Aorta (tissue), 5 donors: ENCODE measurements around the gene SLU7. TPM values are rescaled to one million over a fixed set of nuclear protein-coding genes. Genes with fewer than 3 reads are reported as not detected.

Experiments used
- ATAC-seq: fragments of 200-7000 bp; cut with Tn5 transposase; one replicate; pipeline ENCODE4 v1.9.1; 2022; ENCODE audit warnings: moderate library complexity; ENCODE audit not compliant: low FRiP score
- DNase-seq, 2 donors: peaks; one replicate each; pipeline ENCODE4 v3.0.0-alpha.2; 2020
- H3K27ac ChIP-seq, 2 donors: one replicate each; pipeline ENCODE4 v1.5.1; 2013; ENCODE audit warnings: low read length in 2 of 2, mild to moderate bottlenecking in 2 of 2, moderate library complexity in 2 of 2, control low read depth in 1 of 2, inconsistent platforms in 1 of 2, low read depth in 1 of 2
- H3K27me3 ChIP-seq, 2 donors: one replicate each; pipeline ENCODE4 v1.6.1; 2013; ENCODE audit warnings: control low read depth in 1 of 2, low read length in 1 of 2, mild to moderate bottlenecking in 1 of 2, moderate library complexity in 1 of 2; ENCODE audit not compliant: insufficient read depth in 2 of 2, control insufficient read depth in 1 of 2
- H3K36me3 ChIP-seq, 2 donors: one replicate each; pipeline ENCODE4 v1.6.1; 2013; ENCODE audit warnings: control low read depth in 1 of 2, low read length in 1 of 2, mild to moderate bottlenecking in 1 of 2; ENCODE audit not compliant: insufficient read depth in 2 of 2, control insufficient read depth in 1 of 2
- H3K4me1 ChIP-seq, 2 donors: one replicate each; pipeline ENCODE4 v1.6.1; 2013; ENCODE audit warnings: low read length in 2 of 2, control low read depth in 1 of 2, mild to moderate bottlenecking in 1 of 2, moderate library complexity in 1 of 2; ENCODE audit not compliant: insufficient read depth in 2 of 2, control insufficient read depth in 1 of 2
- H3K4me3 ChIP-seq, 2 donors: one replicate each; pipeline ENCODE4 v1.5.1; 2013; ENCODE audit warnings: low read length in 2 of 2, control low read depth in 1 of 2, mild to moderate bottlenecking in 1 of 2
- H3K9me3 ChIP-seq: one replicate; pipeline ENCODE4 v1.6.1; 2013; ENCODE audit warnings: mild to moderate bottlenecking, low read length; ENCODE audit not compliant: control insufficient read depth
- WGBS, 2 donors: extraction: QIAGEN DNeasy Blood & Tissue Kit; methylation state at CpG; one replicate each; pipeline ENCODE4 v1.1.7; 2013; 5-methylcytosine and 5-hydroxymethylcytosine counted together
- intact Hi-C, 2 donors: fragments of 100-400 bp; cut with DNase I; formaldehyde crosslinking; loops; one replicate each; pipeline versions ENCODE4 v1.14.2 to v1.15.0; 2022
- polyA plus RNA-seq, 2 donors: library from polyadenylated mRNA; stranded (reverse); fragments of 200-250 nt; gene quantifications; one replicate each; pipeline ENCODE4 v1.2.3, GENCODE V29; 2013
- total RNA-seq, 2 donors: library from RNA; stranded (reverse); fragmentation: NEBNext Ultra II Directional; extraction: Animal tissue kit (Norgen Biotek cat#: 25700); gene quantifications; one replicate each; pipeline ENCODE4 v1.2.1, GENCODE V29; 2021
- donor health status: healthy with polysubstance abuse.
- donor health status: Bipolar disorder and iron deficiency.
- donor health status: DM: no; HTN: no; CAD: no.
- donor health status: DM: no; HTN: no; CAD: no.
- donor health status: DM: yes; HTN: yes; CAD: no.

SLU7 gene
- total and polyA plus RNA-seq, 4 donors = 36.3 to 60.6 (median 53.5) TPM

DNA sequence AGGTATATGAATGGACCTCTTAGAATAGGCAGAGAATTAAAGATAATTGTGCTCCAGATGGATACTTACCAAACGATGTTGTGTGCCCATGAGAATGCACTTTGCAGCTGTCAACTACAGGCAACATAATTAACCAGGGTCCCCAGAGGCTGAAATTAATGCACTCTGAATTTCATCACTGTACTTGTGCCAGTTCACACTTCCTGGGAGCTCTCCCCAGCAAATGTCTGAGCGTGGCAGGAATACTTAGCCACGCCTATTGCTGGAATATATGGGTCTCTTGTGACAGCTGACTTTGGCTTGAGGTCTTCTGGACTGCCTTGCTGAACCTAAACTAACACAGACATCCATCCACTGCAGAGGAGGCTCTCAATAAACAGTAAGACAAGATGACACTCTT is 36.5 kb downstream of the SLU7 start:
- Histone ChIP-seq H3K9me3 (no peaks in the 10 kb centered on the region), H3K36me3 (peaks cover 0 to 2% of the 10 kb centered on the region in 2 donors), H3K27me3 (no peaks in the 10 kb centered on the region), H3K4me3 (no peak overlapping the region), H3K4me1 (no peaks in the 10 kb centered on the region), H3K27ac (no peak overlapping the region)
- ATAC-seq (no peak), DNase-seq (no peak)
- intact Hi-C loops = no loop called here
- WGBS, 2 donors = 43 to 52% methylated on average over 3 of the region's 3 CpGs

- Histone ChIP-seq H3K36me3 (no peaks in the 10 kb centered on the region), H3K27ac (no peak overlapping the region), H3K27me3 (no peaks in the 10 kb centered on the region), H3K4me3 (no peak overlapping the region), H3K4me1 (no peaks in the 10 kb centered on the region), H3K9me3 (no peaks in the 10 kb centered on the region)
- no peak for ATAC-seq
- no peak for DNase-seq
- intact Hi-C loops = no loop called here
- WGBS, 2 donors = 72 to 80% methylated on average over 2 of the region's 2 CpGs
These were observed 38.8 kb downstream of the SLU7 start for GRCh38 chr5:160380041-160380440.

- 29 to 47% methylated on average over 4 of the region's 4 CpGs for WGBS, 2 donors
- Histone ChIP-seq H3K36me3 (no peaks in the 10 kb centered on the region), H3K27me3 (no peaks in the 10 kb centered on the region), H3K27ac (no peak overlapping the region), H3K4me1 (no peaks in the 10 kb centered on the region), H3K4me3 (no peak overlapping the region), H3K9me3 (no peaks in the 10 kb centered on the region)
- intact Hi-C loops = no loop called here
- DNase-seq (no peak), ATAC-seq (peak; percentile 22)
These were observed 39.4 kb downstream of the SLU7 start for GRCh38 chr5:160379511-160379910.

DNA sequence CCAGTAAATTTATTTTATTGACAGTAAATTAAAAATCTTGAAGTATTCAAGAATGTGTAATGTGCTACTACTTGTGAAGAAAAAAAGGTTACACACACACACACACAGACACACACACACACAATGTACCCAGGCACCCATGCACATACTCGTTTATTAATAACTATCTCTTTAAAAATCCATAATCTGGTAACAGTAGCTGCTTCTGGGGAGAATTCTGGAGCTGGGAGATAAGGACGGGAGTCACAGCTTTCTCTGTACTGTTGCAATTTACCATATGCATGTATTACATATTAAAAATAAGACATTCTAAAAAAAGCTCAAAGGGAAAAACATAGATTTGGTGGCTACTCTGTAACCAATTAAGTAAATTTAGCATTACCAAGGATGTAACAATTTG is 40.6 kb downstream of the SLU7 start:
- no peaks in the 10 kb centered on the region for H3K27me3 ChIP-seq
- 76 to 82% methylated on average over 2 of the region's 2 CpGs for WGBS, 2 donors
- ATAC-seq = no peak

GRCh38 chr5:160377651-160378050 is 41.2 kb downstream of the SLU7 start:
- Histone ChIP-seq H3K9me3 (no peaks in the 10 kb centered on the region), H3K4me1 (no peaks in the 10 kb centered on the region), H3K36me3 (no peaks in the 10 kb centered on the region), H3K27me3 (no peaks in the 10 kb centered on the region), H3K27ac (no peak overlapping the region), H3K4me3 (no peak overlapping the region)
- intact Hi-C loops = no loop called here
- 80 to 83% methylated on average over 5 of the region's 5 CpGs for WGBS, 2 donors
- DNase-seq (no peak), ATAC-seq (no peak)

More for the DNA sequence above, 40.6 kb downstream of the SLU7 start:
- H3K4me3 ChIP-seq = no peak overlapping the region
- DNase-seq = no peak
- no peaks in the 10 kb centered on the region for H3K4me1 ChIP-seq
- no peaks in the 10 kb centered on the region for H3K9me3 ChIP-seq
- H3K36me3 ChIP-seq = no peaks in the 10 kb centered on the region
- intact Hi-C loops = no loop called here
- H3K27ac ChIP-seq = no peak overlapping the region

- H3K27ac ChIP-seq = no peak overlapping the region
- H3K4me1 ChIP-seq = no peaks in the 10 kb centered on the region
- no peaks in the 10 kb centered on the region for H3K36me3 ChIP-seq
- ATAC-seq (no peak), DNase-seq (no peak)
- intact Hi-C loops = no loop called here
- no peaks in the 10 kb centered on the region for H3K27me3 ChIP-seq
- no peak overlapping the region for H3K4me3 ChIP-seq
- no peaks in the 10 kb centered on the region for H3K9me3 ChIP-seq
These were observed 42.5 kb downstream of the SLU7 start for GRCh38 chr5:160376416-160376815.

GRCh38 chr5:160375701-160376100 is 43.2 kb downstream of the SLU7 start:
- 8 to 13% methylated on average over 2 of the region's 2 CpGs for WGBS, 2 donors
- ATAC-seq (no peak), DNase-seq (no peak)
- intact Hi-C loops = no loop called here
- Histone ChIP-seq H3K4me1 (no peaks in the 10 kb centered on the region), H3K27me3 (no peaks in the 10 kb centered on the region), H3K36me3 (no peaks in the 10 kb centered on the region), H3K4me3 (no peak overlapping the region), H3K9me3 (no peaks in the 10 kb centered on the region), H3K27ac (no peak overlapping the region)

DNA sequence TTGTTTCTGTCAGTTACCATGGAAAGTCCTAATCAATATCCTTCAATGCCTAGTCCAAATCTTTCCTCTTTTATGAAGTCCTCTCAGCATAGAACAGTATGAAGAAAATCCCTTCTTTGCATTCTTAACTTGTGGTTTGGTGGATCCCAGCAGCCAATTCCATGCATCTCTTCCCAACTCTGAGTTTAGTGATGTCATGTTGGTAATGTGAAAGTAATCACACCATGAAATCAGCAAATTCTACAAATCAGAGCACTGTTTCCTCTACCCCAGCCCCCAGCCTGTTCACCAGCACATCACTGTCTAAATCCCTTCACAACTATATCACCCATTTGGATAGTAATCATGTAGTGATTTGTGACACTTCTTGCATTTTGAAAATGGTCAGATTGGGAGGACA is 43.7 kb downstream of the SLU7 start:
- DNase-seq (no peak), ATAC-seq (no peak)
- H3K27ac ChIP-seq = no peak overlapping the region
- H3K27me3 ChIP-seq = no peaks in the 10 kb centered on the region
- no peaks in the 10 kb centered on the region for H3K36me3 ChIP-seq
- H3K4me1 ChIP-seq = no peaks in the 10 kb centered on the region
- H3K9me3 ChIP-seq = no peaks in the 10 kb centered on the region
- intact Hi-C loops = no loop called here
- no peak overlapping the region for H3K4me3 ChIP-seq

- ATAC-seq (no peak), DNase-seq (no peak)
- Histone ChIP-seq H3K27me3 (no peaks in the 10 kb centered on the region), H3K9me3 (no peaks in the 10 kb centered on the region), H3K36me3 (no peaks in the 10 kb centered on the region), H3K27ac (no peak overlapping the region), H3K4me1 (no peaks in the 10 kb centered on the region), H3K4me3 (no peak overlapping the region)
- intact Hi-C loops = no loop called here
These were observed 47.6 kb downstream of the SLU7 start for GRCh38 chr5:160371294-160371693.

DNA sequence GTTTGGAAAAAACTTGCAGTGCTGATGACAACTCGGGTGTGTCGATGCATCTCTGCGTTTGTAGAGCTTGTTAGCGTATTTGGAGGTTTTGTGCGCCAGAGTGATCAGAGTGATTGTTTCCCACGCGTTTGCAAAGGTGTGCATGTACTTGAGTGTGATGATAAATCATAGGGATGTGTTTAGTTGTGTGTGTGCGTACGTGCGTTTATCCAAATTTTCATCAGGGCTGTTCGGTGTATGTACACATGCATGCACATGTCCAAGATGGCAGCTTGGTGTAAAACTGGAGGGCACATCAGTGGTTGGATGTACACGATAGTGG is 48.2 kb downstream of the SLU7 start:
- no peak for DNase-seq
- H3K4me3 ChIP-seq = peak overlapping the region in 1 of 2 donors; percentile 84
- no peaks in the 10 kb centered on the region for H3K27me3 ChIP-seq
- no peaks in the 10 kb centered on the region for H3K36me3 ChIP-seq
- no peaks in the 10 kb centered on the region for H3K4me1 ChIP-seq
- ATAC-seq = no peak
- H3K27ac ChIP-seq = no peak overlapping the region
- 20 to 23% methylated on average over 12 of the region's 12 CpGs for WGBS, 2 donors
- no peaks in the 10 kb centered on the region for H3K9me3 ChIP-seq
- intact Hi-C loops = no loop called here
